HG03439 (cell line): ENCODE results near the gene PICK1.

Experiments
- ATAC-seq: cut with Tn5 transposase; IDR thresholded peaks from one replicate; pipeline ENCODE4 v1.9.1; 2021; ENCODE audit warnings: mild to moderate bottlenecking, moderate library complexity; ENCODE audit not compliant: unreplicated experiment

PICK1 gene

GRCh38 chr22:38086001-38086845 lies 29.0 kb downstream of the PICK1 start:
- ATAC-seq: no peak

- no peak for ATAC-seq
Measured at GRCh38 chr22:38086942-38087341, 29.7 kb downstream of the PICK1 start.

- ATAC-seq: no peak
Measured at GRCh38 chr22:38087855-38088254, 30.7 kb downstream of the PICK1 start.

- ATAC-seq: no peak
Measured at GRCh38 chr22:38088629-38089473, 31.6 kb downstream of the PICK1 start.

GRCh38 chr22:38089474-38089851 lies 32.3 kb downstream of the PICK1 start:
- no peak for ATAC-seq

- ATAC-seq: no peak
Measured at GRCh38 chr22:38097058-38097457, 39.9 kb downstream of the PICK1 start.

GRCh38 chr22:38097557-38098409 lies 40.6 kb downstream of the PICK1 start:
- ATAC-seq: no peak

- no peak for ATAC-seq
Measured at GRCh38 chr22:38098410-38099249, 41.4 kb downstream of the PICK1 start.

GRCh38 chr22:38103641-38104040 lies 46.4 kb downstream of the PICK1 start:
- no peak for ATAC-seq

GRCh38 chr22:38104084-38104483 lies 46.9 kb downstream of the PICK1 start:
- ATAC-seq: no peak

- ATAC-seq: no peak
Measured at GRCh38 chr22:38106814-38107578, 49.8 kb downstream of the PICK1 start.

GRCh38 chr22:38107692-38108515 lies 50.7 kb downstream of the PICK1 start:
- no peak for ATAC-seq

GRCh38 chr22:38108561-38109319 lies 51.5 kb downstream of the PICK1 start:
- ATAC-seq: no peak

- ATAC-seq: no peak
Measured at GRCh38 chr22:38109371-38110001, 52.3 kb downstream of the PICK1 start.

- ATAC-seq: no peak
Measured at GRCh38 chr22:38110008-38110862, 53.0 kb downstream of the PICK1 start, which contains the start of gene BAIAP2L2. Gene BAIAP2L2 (minus strand): TSS chr22:38110684. CDS start chr22:38110525, 159 bp downstream.
